ENCODE data around the gene CPT1B. TPM values are rescaled to one million over a fixed set of nuclear protein-coding genes. Genes with fewer than 3 reads are reported as not detected.

CPT1B gene
- total and polyA plus RNA-seq, 2 of the 4 experiments (the other 2 are of a cell fraction): 0.36 to 1.8 TPM

DNA sequence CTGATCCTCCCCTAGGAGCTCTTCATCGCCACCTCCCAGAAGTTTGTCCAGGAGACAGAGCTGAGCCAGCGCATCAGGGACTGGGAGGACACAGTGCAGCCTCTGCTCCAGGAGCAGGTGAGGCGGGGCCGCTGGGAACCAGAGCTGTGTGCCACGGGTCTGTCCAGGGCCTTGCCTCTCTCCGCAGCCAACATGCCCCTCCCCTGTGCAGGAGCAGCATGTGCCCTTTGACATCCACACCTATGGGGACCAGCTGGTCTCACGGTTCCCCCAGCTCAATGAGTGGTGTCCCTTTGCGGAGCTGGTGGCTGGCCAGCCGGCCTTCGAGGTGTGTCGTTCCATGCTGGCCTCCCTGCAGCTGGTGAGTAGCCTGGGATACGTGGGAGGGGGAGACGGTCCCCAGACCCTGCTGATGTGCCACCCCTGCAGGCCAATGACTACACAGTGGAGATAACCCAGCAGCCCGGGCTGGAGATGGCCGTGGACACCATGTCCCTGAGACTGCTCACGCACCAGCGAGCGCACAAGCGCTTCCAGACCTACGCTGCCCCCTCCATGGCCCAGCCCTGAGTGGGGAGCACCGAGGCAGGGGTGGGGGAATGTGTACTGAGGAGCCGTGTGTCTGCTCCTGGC lies 55.3 kb downstream of the CPT1B start:
- in situ Hi-C loops (cut with MboI; ENCODE audit: low sequenced_read_pairs) (no loop called here), dilution Hi-C loops (cut with HindIII; ENCODE audit: low sequenced_read_pairs, unreplicated experiment) (no loop called here), intact Hi-C loops (cut with micrococcal nuclease) (no loop called here)
- Histone ChIP-seq H2AK5ac (ENCODE audit: low read depth, low read length) (no peak overlapping the region), H3K4me2 (ENCODE audit: low read depth, low read length) (no peak overlapping the region), H4K91ac (ENCODE audit: insufficient read depth, low read depth, low read length) (no peak overlapping the region), H2BK5ac (ENCODE audit: low read depth, low read length, poor library complexity, severe bottlenecking) (no peak overlapping the region), H4K20me1 (ENCODE audit: insufficient read depth, low read length) (peaks cover 19% of the 10 kb centered on the region), H3K23ac (ENCODE audit: low read depth, low read length) (no peak overlapping the region), H3K9me3 (ENCODE audit: control insufficient read depth, insufficient read depth, low read length) (no peaks in the 10 kb centered on the region), H2AK9ac (replicated peaks; ENCODE audit: low read depth, low read length, poor library complexity) (peak overlapping the region; percentile 25), H3K4me1 (ENCODE audit: control insufficient read depth, insufficient read depth, low read length) (peaks cover 13% of the 10 kb centered on the region), H3K27me3 (ENCODE audit: control insufficient read depth, insufficient read depth, low read length) (no peaks in the 10 kb centered on the region), H3K79me1 (ENCODE audit: low read depth in 1 of 2, low read length in 2 of 2) (peaks cover 11 to 41% of the 10 kb centered on the region in 2 experiments), H3K4me3 (ENCODE audit: insufficient read depth, low read depth, low read length) (no peak overlapping the region), H3K4ac (ENCODE audit: low read depth, low read length) (no peak overlapping the region), H3K14ac (replicated peaks; ENCODE audit: low read depth, low read length) (no peak overlapping the region), H2AFZ (replicated peaks; ENCODE audit: low read length, poor library complexity) (no peak overlapping the region), H4K8ac (ENCODE audit: low read depth in 2 of 2, low read length in 2 of 2) (no peak overlapping the region), H3K18ac (ENCODE audit: low read depth, low read length) (no peak overlapping the region), H2BK15ac (ENCODE audit: low read depth, low read length) (no peak overlapping the region), H3K36me3 (ENCODE audit: control insufficient read depth, insufficient read depth, low read length) (peaks cover 38% of the 10 kb centered on the region), H2BK120ac (ENCODE audit: low read depth, low read length) (no peak overlapping the region), H3K56ac (ENCODE audit: extremely low read depth, insufficient read depth, low read length) (no peak overlapping the region), H3K9ac (ENCODE audit: low read depth, low read length) (no peak overlapping the region), H3K27ac (ENCODE audit: insufficient read depth, low read length) (no peak overlapping the region), H2BK20ac (ENCODE audit: low read depth, low read length) (no peak overlapping the region), H4K5ac (ENCODE audit: low read depth, low read length) (no peak overlapping the region), H3K9me1 (ENCODE audit: insufficient read depth, low read length) (peaks cover 12% of the 10 kb centered on the region)
- ChIA-PET POLR2A (ENCODE audit: unreplicated experiment) (interaction anchor here (1.0 kb wide), 1 partner anchor 9 kb away, joined by 3 read pairs; no protein-coding TSS in a partner anchor), CTCF (no interaction called here)
- TF ChIP-seq SMC3 (IDR thresholded peaks at IDR 0.05; ENCODE audit: low read depth, low read length): no peak
- no peak for TF ChIP-seq RAD21 (IDR thresholded peaks at IDR 0.05; ENCODE audit: low read length)
- TF ChIP-seq CTCF (conservative IDR thresholded peaks at IDR 0.05; ENCODE audit: low read depth, low read length): no peak
- TF ChIP-seq CHD1 (IDR thresholded peaks at IDR 0.05; ENCODE audit: low read depth, low read length): no peak
- TF ChIP-seq BHLHE40 (IDR thresholded peaks at IDR 0.05; ENCODE audit: low read depth, low read length): no peak
- no peak for TF ChIP-seq RFX5 (IDR thresholded peaks at IDR 0.05; ENCODE audit: low read depth, low read length)
- TF ChIP-seq CEBPB (IDR thresholded peaks at IDR 0.05; ENCODE audit: low read depth, low read length): no peak
- TF ChIP-seq MAZ (IDR thresholded peaks at IDR 0.05; ENCODE audit: borderline replicate concordance, low read depth, low read length): no peak
- TF ChIP-seq USF2 (IDR thresholded peaks at IDR 0.05; ENCODE audit: low read depth, low read length): no peak
- TF ChIP-seq MXI1 (IDR thresholded peaks at IDR 0.05; ENCODE audit: borderline replicate concordance, low read depth, low read length): no peak
- TF ChIP-seq MAFK (IDR thresholded peaks at IDR 0.05; ENCODE audit: low read depth, low read length): no peak
- TF ChIP-seq RCOR1 (IDR thresholded peaks at IDR 0.05; ENCODE audit: insufficient replicate concordance, low read length): no peak
- no peak for ATAC-seq (ENCODE audit: low read depth)
- no TSS peak for BruUV-seq (replicated peaks)
- DNase-seq: no peak
- WGBS, 2 experiments (ENCODE audit: extremely low coverage in 2 of 2, insufficient read length in 1 of 2): 81% methylated on average over 7 of the region's 22 CpGs; no CpG with 5 or more reads in 1 of the 2 experiments

Data from IMR-90 (cell line).